Measurements from ENCODE around the gene LSM12.
A peak's percentile ranks its signal among the peaks of the same experiment; 100 is the strongest.

The LSM12 gene

GRCh38 chr17:44095388-44095646, 28.8 kb upstream of the LSM12 start:
- DNase-seq: no peak

DNA sequence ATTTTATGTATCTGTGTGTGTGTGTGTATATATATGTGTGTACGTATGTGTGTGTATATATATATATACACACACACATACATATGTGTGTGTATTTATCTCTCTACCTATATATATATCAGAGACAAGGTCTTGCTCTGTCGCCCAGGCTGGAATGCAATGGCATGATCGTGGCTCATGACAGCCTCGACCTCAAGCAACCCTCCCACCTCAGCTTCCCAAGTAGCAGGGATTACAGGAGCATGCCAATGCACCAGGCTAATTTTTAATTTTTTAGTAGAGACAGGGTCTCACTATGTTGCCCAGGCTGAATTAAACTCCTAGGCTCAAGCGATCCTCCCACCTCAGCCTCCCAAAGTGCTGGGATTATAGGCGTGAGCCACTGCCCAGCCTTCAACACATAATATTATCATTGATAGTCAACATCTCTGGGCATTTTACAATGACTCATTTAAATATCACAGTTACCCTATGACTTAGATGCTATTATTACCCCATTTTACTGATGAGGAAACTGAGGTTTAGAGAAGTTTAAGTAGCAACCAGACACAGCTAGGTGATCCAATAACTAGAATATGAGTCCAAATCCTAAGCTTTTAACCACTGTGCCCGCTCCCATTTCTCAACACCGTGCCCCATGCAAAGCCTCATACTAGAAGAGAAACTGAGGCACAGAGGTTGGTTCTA, 28.4 kb upstream of the LSM12 start:
- DNase-seq: no peak

- no peak for DNase-seq
Measured at GRCh38 chr17:44093231-44093900, 26.9 kb upstream of the LSM12 start.

DNA sequence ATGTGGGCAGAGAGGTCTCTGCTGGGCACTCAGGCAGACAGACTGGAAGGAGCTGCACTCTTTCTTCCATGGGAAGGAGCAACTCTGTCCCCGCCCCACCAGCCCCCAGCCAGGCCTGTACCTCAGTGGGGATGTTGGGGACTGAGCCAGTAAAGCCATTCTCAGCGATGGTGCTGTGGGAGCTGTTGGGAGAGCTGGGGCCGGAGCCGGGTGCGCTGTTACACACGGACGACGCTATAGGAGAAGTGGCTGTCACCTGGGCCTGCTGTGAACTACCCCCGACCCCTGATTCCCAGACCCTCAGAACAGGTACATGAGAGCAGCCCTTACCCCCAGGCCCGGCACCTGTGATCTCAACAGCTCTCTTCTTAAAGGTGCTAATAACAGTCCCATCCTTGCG, 25.6 kb upstream of the LSM12 start:
- DNase-seq: no peak

DNA sequence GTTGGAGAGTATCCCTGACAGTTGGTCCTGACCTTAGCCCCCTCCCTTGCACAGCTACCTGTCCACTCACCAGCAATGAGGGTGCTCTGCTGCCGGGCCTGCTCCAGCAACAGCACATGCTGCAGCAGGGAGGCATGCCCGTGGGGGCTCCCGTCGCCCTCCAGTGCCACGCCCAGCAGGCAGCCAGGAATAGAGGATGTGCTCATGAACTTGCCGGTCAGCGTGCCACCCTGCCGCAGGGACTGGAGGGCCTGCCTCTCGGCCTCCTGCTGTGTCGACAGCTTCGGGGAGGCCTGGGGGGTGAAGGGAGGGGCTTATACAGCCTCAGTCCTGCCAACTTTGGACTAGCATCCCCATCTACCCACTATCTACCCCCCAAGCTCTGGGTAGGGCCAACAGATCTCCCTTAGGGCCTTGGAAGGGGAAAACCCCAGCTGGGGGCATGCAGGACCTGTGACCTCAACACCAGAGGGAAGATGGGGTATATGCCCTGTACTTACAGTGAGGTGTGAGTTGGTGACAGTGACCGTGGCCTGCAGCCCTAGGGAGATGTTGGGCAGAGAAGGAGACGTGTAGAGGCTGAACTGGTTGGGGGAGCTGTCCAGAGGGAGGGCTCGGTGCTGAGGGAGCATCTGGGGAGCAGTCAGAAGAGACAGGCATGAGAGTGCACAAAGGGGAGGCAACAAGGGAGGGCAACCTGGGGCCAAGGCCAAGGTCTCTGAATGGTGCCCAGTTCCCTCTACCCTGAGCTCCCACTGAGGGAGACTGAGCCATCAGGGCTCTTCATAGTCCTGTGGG, 24.9 kb upstream of the LSM12 start:
- DNase-seq: no peak

DNA sequence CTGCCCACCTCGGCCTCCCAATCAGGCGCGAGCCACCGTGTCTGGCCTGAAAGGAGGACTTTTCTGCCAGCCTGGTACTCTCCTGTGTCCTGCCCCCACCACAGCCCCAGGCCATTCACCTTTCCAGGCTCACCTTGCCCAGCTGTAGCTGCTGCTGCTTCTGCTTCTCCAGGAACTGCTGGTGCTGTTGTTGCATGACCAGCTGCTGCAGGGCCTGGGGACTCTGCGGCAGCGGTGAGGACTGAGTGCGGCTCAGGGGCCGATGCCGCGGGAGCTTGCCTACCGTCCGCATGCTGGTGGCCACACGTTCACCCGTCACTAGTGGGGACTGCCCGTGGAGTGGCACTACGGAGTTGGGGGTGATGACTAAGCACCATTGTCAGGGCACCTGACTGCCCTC, 21.8 kb upstream of the LSM12 start:
- DNase-seq: no peak

DNA sequence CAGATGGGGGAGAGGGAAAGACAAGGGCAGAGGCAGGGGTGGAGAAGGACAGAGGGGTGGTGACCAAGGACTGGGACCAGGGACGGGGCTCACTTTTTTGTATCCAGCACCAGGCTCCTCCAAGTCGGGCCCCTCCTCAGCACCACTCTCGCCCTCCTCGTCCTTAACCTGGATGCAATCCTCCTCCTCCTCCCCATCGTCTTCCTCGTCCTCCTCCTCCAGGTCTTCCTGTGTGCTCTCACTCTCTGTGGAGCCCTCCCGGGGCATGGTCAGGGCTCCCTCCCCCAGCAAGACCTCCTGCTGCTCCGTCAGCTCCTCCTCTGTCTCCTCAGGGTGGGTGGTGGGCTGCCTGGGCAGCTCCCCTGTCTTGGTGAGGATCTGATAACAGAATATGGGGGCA, 20.8 kb upstream of the LSM12 start:
- no peak for DNase-seq

DNA sequence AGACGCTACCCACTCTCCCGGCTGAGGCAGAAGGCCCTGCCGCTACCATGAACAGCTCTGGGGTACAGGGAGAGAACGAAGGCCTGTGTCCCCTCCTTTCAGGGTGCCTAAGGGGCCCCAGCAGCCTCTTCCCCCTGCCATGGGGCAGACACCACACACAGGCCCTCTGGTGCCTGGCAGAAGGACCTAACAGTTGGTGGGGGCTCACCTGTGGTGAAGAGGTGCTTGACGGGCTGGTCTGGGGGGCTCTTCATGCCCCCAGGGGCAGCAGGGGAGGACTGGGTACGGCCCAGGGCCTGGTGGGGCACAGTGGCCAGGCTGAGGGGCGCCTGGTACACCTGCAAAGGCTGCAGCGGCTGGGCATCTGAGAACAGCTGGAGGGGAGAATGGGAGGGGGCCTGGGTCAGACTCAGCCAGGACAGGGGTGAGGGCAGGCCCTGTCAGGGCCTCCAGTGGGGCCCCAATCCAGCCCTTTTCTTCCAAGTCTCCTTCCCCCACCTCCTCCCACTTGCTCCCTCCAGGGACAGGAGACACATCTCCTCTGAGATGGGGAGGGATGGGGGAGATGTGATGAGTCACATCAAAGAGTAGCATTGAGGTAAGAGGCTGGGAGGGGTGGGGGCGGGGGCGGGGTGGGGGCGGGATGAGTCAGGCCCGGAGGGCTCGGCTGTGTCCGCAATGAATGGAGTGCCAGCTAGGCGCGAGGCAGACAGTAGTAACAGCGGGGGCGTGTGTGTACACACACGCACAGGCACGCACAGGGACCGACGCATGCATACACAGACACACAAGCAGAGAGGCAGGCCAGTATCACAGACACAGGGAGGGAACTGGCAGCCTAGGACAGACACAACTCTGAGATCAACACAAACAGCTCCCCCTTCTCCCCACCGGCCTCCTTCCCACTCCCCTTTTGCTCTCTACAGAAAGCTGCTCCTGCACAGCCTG, 20.2 kb upstream of the LSM12 start:
- no peak for DNase-seq

DNA sequence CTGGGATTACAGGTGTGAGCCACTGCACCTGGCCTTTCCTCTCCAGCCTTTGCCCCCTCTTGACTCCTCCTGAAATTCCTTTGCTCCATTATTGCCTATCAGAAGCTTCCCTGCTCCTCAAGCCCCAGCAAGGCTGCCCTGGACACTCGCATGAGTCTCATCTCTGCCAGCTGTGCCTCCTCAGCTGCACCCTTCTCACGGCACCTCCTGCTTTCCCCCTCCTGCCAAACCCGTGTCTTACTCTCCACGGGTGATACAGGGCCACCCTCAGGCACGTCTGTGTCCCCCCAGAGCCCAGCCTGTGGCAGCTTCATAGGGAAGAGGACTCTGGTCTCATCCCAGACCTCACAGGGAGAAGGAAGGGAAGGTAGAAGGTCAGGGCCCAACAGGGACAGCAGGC, 19.4 kb upstream of the LSM12 start:
- DNase-seq: no peak

DNA sequence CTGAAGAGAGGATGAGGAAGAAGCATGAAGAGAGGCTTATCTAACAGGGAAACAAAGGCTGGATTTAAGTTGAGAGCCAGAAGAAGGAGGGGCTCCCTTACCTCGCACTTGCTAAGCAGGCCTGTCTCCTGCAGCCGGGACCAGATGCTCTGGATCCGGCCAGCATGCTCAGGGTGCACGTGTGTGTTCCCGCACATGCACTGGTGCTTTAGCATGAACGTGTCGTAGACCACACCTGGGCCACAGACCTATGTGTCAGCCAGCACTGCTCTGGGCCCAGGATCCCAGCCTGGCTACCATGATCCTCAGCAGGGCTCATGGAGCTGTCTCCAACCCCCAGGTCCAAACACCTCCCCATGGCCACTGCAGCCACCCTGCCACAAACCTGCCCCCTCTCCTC, 18.4 kb upstream of the LSM12 start:
- no peak for DNase-seq

- DNase-seq: peak; percentile 20
Measured at GRCh38 chr17:44084131-44084538, 17.7 kb upstream of the LSM12 start.

- DNase-seq: no peak
Measured at GRCh38 chr17:44083250-44083849, 16.9 kb upstream of the LSM12 start.

DNA sequence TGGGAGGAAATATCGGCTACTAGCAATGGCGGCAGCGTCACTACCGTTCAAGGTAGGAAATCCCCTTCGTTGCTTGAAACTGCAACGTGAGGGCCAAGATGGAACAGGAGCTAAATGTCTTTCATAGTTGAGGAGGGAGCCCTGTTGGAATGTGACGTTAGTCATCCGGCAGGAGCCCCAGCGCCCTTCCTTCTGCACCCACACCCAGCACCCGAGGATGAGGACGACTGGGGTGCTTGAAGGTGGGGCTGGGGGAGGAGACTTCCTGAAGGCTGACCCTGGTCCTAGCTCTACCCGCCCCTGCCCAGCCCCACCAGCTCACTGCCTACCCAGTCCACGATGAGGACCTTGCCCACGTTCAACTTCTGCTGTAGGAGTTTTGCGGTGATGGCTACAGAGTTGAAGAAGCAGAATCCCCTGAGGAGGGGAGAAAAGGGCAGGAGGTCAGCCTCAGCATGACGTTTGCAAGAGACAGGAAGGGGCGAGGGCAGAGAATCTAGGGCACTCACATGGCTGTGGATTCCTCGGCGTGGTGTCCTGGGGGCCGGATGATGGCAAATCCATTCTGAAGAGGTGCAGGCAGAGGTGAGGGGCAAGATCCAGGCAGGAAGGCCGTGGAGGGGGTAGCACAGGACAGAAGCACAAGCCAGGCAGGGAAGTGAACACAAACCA, 15.9 kb upstream of the LSM12 start:
- DNase-seq: no peak

DNA sequence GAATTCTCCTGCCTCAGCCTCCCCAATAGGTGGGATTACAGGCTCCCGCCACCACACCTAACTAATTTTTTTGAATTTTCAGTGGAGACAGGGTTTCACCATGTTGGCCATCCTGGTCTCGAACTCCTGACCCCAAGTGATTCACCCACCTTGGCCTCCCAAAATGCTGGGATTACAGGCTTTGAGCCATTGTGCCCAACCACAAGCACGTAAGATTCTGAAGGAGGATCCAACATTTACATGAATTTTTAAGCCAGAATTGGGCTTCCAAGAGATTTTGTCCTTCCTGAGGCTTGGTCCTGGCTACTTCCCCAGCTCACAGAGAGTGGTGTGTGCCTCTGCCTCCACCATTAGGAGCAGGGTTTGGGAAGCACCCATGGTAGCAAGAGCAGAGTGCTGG, 15.2 kb upstream of the LSM12 start:
- no peak for DNase-seq

DNA sequence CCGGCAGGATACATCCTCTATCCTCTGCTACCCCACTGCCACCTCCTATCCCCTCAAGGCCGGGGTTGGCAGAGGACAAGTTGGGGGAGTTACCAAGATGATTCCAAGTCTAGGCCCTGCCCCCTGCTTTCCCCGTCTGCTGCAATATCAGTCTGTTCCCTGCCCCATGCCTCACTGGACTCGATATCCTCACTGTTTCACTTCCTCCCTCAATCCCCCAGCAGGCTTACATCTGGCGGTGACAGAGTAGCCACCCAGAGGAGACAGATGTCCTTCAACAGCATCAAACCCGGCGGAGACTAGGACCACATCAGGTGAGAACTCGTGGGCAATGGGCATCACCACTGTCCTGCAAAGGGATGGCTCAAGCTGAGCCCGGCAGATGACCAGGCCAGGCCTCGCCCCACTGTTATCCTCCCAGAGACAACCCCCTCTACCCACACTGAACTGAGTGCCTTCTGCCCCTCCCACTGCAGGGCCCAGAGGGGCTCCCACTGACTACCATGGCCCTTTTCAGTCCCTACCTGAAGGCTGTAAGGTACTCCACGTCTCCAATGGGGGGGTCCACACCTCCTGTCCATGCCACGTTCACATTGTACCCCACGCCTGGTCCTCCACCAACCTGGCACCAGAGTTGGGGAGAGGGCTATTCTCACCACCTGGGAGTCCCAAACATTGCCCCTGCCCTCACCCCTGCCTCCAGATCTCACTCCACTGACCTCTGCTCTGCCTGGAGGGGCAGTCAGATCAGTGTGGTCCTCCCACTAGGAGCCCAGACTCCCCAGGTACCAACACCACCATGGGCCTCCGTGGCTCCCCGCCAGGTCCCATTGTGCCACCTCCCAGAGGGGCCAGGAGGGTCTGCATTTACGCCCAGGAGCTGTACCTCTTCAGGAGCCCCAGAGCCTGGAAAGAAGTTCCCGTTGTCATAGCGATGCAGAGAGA, 13.7 kb upstream of the LSM12 start:
- DNase-seq: no peak

DNA sequence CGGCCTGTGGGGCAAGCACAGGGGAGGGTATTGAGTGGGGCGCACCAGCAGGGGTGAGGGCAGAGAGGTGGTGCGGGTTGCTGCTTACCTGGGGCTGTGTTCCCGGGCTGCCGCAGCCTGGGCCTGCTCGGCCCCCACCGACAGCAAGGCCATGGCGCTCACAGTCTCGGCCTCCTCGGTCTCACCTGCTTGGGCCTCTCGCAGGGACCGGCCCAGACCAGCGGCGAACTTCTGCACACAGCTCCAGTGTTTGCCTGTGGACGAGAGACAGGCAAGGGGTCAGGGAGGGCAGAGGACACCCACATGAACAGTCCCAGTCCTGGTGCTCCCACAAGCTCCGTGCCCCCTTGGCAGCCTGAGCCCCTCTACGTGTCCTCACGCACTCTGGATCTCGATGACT, 11.9 kb upstream of the LSM12 start:
- DNase-seq: no peak

GRCh38 chr17:44077595-44077909, 11.1 kb upstream of the LSM12 start:
- DNase-seq: no peak

DNA sequence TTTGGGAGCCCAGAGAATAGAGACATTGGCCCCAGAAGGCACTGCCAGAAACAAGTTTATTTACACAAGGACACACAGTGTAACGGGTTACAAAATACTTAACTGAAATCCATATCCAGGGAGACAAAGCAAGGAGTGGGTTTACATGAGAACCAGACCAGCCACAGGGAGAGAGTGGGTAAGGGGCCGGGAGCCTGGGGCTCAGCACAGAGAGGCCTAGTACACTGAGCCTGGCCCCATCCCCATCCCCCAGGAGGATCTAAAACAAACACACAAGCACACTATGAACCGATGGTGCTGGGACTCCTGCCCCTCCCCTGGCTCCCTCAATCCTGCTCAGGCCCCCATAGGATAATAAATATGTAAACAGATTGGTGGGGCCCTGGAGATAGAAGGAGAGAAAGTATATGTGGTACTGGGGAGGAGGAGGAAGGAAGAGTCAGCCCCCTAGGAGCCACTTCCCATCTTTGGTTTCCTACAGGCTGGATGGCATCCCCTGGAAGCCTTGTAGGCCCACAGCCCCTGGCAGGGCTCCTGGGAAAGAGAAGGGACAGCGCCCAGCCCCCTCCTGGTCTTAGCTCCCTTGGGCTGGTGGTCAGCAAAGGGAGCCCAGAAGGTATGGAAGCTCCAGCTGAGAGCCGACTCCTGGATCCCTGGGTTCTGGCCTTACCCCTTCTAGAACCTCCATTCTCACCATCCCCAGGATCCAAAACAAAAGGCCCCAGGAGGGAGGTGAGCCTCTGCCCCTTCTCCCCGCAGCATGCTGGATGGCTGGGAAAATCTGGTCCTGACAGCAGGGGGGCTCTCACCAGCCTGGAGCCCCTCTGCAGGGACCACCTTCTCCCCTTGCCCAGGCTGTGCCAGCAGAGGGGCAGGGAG, 10.5 kb upstream of the LSM12 start:
- no peak for DNase-seq

DNA sequence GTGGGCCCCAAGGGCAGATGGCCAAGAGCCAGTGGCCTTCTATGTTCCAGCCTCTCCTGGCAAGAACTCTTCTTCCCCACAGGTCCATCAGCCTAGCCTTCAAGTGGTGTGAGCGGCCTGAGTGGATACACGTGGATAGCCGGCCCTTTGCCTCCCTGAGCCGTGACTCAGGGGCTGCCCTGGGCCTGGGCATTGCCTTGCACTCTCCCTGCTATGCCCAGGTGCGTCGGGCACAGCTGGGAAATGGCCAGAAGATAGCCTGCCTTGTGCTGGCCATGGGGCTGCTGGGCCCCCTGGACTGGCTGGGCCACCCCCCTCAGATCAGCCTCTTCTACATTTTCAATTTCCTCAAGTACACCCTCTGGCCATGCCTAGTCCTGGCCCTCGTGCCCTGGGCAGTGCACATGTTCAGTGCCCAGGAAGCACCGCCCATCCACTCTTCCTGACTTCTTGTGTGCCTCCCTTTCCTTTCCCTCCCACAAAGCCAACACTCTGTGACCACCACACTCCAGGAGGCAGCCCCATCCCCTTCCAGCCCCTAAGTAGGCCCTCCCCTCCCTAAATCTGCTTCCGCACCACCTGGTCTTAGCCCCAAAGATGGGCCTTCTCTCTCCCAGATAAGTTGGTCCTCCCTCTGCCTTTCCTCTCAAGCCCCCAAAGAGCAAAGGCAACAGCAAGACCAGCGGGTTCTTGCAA, 9.3 kb upstream of the LSM12 start:
- no peak for DNase-seq

DNA sequence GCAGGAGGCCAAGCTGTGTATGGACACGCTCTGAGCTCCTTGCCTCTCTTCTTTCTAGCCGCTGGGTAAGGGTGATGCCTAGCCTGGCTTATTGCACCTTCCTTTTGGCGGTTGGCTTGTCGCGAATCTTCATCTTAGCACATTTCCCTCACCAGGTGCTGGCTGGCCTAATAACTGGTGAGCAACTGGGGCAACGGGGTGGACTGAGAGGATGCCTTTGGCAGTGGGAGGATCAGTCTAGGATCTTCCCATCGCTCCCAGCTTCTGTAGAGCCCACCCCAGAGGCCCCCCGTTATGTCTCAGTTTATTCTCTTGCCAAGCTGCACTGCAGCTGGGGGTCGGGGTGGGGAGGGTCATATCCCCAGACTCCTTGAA, 8.4 kb upstream of the LSM12 start:
- no peak for DNase-seq
